Erythroblast (primary cell): ENCODE results near the gene ZYX.

Experiments
- DNase-seq, 2 experiments: peaks; one replicate each; lab custom pipeline; 2025; lab: John Stamatoyannopoulos, UW
- GATA1 ChIP-seq: IDR thresholded peaks from 2 replicates; pipeline ENCODE4 v1.6.1; 2011; ENCODE audit warnings: low read depth, mild to moderate bottlenecking, control low read depth, low read length, moderate library complexity
- POLR2A ChIP-seq: IDR thresholded peaks from 2 replicates; pipeline ENCODE4 v1.6.1; 2011; ENCODE audit warnings: mild to moderate bottlenecking, low read length

Gene ZYX, protein sequence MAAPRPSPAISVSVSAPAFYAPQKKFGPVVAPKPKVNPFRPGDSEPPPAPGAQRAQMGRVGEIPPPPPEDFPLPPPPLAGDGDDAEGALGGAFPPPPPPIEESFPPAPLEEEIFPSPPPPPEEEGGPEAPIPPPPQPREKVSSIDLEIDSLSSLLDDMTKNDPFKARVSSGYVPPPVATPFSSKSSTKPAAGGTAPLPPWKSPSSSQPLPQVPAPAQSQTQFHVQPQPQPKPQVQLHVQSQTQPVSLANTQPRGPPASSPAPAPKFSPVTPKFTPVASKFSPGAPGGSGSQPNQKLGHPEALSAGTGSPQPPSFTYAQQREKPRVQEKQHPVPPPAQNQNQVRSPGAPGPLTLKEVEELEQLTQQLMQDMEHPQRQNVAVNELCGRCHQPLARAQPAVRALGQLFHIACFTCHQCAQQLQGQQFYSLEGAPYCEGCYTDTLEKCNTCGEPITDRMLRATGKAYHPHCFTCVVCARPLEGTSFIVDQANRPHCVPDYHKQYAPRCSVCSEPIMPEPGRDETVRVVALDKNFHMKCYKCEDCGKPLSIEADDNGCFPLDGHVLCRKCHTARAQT

DNA sequence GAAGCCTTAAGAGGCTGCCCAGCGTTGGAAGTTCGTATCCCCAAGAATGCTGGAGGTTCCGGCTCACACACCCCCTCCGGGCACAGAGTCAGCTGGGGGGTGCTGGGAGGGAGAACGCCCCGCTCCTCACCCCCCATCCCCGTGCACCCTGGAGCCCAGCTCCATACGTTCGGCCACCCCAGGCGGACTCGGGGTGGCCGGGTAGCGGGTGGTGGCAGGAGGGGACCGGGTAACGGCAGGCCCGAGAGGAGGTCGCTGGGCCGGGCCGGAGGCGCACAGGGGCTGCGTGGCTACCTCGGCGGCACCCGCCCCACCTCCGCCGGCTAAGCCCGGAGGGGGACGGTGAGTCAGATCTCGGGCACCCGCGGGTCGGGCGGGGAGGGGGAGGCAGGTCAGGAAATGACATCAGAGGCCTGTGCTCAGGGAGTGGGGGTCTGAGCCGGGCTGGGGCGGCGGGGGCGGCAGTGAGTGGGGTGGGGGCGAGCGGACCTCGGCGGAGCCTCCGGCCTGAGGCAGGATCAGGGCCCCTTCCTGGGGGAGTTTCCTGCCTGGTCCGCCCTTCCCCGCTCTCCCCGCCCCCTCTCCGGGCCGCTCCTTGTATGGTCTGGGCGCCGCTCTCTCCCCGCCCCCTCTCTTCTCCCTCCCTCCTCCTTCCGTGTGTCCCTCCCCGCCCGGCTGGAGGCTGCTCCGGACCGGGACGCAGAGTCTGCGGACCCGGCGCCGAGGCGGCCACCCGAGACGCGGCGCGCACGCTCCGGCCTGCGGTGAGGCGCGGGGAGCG, at the start of gene ZYX:
ZYX (plus strand) TSS at position 700 of the 781 bp plus-strand sequence. CDS start 227 bp downstream, outside the sequence.
- TF ChIP-seq POLR2A, result peak; percentile 21
- TF ChIP-seq GATA1, result no peak
- peak; percentile 74 to 81 for DNase-seq

DNA sequence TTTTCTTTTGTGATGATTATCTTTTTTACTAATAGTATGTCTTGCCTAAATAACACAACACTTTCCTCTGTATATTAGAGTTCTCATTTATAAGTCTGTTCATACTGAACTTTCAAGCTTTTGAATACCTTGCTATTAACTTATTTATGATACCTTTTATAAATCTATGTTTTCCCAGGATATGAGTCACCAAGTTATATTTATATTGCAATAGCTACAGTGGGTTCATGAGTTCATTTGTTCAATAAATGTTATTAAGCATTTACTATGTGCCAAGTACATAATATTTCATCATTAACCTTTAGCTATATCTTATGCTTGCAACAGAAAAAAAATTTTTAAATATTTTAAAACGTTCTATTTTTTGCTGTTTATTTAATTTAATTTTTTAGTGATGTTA, 46.9 kb upstream of the ZYX start:
- TF ChIP-seq GATA1 (no peak), POLR2A (no peak)
- no peak for DNase-seq

DNA sequence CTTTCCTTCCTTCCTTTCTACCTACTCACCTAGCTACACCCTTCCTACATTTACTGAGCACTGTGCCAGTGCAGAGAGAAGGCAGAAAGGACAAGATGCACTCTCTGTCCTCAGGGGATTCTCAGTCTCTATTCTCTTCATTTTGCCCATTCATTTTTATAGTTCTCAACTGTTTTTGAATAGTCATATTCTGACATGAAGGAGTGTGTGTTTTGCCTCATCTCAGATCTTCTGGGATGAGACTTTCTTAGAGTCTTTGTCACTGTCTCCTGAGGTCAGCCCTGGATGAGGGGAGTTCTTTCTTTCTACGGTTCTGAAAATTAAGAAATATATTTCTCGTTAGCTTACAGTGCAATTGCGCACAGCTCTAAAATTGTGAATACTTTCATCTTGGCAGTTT, 43.9 kb upstream of the ZYX start:
- no peak for DNase-seq
- TF ChIP-seq GATA1 (no peak), POLR2A (no peak)

DNA sequence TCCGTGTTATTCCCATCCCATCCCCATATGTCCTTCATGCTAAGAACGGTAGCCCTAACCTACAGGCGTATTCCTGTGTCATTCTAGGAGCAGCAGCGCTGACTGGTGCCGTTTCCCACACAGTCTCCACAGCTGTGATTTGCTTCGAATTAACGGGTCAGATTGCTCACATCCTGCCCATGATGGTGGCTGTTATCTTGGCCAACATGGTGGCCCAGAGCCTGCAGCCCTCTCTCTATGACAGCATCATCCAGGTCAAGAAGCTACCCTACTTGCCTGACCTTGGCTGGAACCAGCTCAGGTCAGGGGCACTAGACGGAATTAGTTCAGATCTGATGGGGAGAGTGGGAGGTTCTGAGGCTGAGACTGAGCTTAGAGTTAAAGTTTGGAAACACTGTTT, 39.3 kb upstream of the ZYX start:
- DNase-seq, result no peak
- no peak for TF ChIP-seq GATA1
- TF ChIP-seq POLR2A, result no peak

DNA sequence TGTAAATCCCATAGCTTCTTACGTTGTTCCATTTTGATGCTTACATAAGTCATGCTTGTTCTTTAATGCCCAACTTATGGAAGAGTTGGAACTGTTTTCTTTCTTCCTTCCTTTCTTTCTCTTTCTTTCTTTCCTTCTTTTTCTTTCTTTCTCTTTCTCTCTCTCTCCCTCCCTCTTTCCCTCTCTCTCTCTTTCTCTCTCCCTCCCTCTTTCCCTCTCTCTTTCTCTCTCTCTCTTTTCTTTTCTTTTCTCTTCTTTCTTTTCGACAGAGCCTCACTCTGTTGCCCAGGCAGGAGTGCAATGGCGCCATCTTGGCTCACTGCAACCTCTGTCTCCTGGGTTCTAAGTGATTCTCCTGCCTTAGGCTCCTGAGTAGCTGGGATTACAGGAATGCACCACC, 37.5 kb upstream of the ZYX start:
- TF ChIP-seq GATA1, result no peak
- no peak for TF ChIP-seq POLR2A
- no peak for DNase-seq

DNA sequence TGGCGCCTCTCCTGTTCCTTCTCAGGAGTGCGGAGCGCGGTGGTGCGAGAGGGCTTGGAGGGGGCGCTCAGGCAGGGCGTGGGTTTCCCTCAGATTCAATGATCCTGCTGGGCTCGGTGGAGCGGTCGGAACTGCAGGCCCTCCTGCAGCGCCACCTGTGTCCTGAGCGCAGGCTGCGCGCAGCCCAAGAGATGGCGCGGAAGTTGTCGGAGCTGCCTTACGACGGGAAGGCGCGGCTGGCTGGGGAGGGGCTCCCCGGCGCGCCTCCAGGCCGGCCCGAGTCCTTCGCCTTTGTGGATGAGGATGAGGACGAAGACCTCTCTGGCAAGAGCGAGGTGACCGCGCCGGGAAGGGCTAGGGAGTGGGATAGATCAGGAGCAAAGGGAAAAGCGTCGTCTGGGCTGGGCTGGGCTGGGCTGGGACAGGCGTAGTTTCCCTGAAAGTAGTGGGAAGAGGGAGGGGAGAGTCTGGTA, 35.7 kb upstream of the ZYX start:
- no peak for TF ChIP-seq POLR2A
- no peak for TF ChIP-seq GATA1
- peak; percentile 10 to 25 for DNase-seq

DNA sequence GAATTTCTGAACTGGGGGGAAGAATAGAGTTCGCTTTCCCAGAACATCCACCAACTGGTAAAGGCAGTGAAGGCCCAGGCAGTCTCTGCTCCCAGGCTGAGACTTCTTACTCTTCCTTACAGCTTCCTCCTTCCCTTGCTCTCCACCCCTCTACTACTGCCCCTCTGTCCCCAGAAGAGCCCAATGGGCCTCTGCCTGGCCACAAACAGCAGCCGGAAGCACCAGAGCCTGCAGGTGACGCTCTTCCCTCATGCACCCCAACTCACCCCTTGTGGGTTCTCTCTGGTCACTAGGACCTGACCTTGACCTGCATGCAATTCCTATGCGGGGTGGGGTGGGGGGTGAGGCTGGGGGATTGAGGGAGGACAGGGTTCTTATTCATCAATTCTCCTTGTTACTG, 35.1 kb upstream of the ZYX start:
- TF ChIP-seq POLR2A (no peak), GATA1 (no peak)
- no peak for DNase-seq

GRCh38 chr7:143347950-143348349, 33.2 kb upstream of the ZYX start:
- no peak for DNase-seq
- no peak for TF ChIP-seq GATA1
- no peak for TF ChIP-seq POLR2A

DNA sequence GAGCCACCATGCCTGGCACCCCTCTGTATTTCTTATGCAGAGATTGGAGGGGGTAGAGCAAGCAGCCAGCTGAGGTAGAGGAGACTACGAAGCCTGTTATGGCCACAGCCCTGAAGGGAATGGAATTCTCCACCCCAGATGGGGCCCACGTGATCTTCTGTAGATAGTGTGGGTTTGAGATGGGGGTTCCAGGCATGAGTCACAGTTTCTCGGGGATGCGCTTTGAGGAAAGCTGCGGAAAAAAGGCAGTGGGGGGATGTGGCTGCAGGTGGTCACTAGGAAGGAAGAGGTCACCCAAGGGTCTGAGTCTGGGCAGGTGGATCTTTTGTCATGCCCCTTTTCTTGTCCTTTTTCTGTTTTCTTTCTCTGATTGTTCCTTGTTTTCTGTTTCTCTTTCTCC, 30.1 kb upstream of the ZYX start:
- no peak for TF ChIP-seq GATA1
- no peak for TF ChIP-seq POLR2A
- no peak for DNase-seq

DNA sequence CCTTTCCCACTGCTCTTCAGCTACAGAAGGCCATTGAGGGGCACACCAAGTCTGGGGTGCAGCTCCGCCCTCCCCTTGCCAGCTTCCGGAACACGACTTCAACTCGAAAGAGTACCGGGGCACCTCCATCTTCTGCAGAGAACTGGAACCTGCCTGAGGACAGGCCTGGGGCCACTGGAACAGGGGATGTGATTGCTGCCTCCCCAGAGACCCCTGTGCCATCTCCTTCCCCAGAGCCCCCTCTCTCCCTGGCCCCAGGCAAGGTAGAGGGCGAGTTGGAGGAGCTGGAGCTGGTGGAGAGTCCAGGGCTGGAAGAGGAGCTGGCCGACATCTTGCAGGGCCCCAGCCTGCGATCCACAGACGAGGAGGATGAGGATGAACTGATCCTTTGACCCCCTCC, 29.6 kb upstream of the ZYX start:
- TF ChIP-seq GATA1 (no peak), POLR2A (no peak)
- no peak for DNase-seq

DNA sequence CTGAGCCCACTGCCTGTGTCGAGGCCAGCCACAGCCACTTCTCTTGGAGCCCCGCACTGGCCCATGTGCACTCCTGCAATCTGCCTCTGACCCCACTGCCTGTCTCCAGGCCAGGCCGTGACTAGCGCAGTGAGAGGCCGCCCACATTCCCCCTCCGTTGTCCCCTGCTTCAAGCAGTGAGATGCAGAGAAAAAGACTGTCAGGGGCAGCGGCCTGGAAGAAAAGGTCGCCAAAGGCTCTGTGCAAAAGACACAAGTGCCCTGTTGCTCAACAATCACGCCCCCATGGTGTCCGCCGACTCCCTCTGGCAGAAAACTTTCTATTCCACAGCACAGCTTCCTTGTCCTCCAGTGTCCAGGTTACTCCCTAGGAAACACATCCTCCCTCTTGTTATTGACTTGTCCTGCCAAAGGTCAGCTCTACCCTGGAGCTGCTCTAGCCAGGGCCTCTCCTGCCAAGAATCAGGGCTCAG, 28.6 kb upstream of the ZYX start:
- no peak for DNase-seq
- no peak for TF ChIP-seq POLR2A

GRCh38 chr7:143354376-143354775, 26.8 kb upstream of the ZYX start:
- DNase-seq, result no peak
- no peak for TF ChIP-seq POLR2A

- DNase-seq, result no peak
- TF ChIP-seq GATA1, result no peak
- no peak for TF ChIP-seq POLR2A
Observed at GRCh38 chr7:143354965-143355364, 26.2 kb upstream of the ZYX start.

GRCh38 chr7:143355450-143356385, 25.4 kb upstream of the ZYX start:
- no peak for DNase-seq
- no peak for TF ChIP-seq GATA1
- no peak for TF ChIP-seq POLR2A
